ENCODE results near the gene GDNF.
"Not testable (repeated sequence)": the region's sequence is repeated elsewhere in the genome, so short reads cannot be mapped to it uniquely, and the experiment has no call there.

Gene GDNF

GRCh38 chr5:37796435-37796834 is 43.4 kb downstream of the GDNF start:
- not testable (repeated sequence) for ATAC-seq (replicated peaks); DNase-seq; H3K27ac Mint-ChIP-seq; H3K36me3 Mint-ChIP-seq; H3K4me1 Mint-ChIP-seq; H3K4me3 Mint-ChIP-seq
- Mint-ChIP-seq H3K27me3 (peaks cover 15 to 19% of the 10 kb centered on the region in 2 donors), H3K9me3 (peaks cover 23 to 32% of the 10 kb centered on the region in 2 donors)

DNA sequence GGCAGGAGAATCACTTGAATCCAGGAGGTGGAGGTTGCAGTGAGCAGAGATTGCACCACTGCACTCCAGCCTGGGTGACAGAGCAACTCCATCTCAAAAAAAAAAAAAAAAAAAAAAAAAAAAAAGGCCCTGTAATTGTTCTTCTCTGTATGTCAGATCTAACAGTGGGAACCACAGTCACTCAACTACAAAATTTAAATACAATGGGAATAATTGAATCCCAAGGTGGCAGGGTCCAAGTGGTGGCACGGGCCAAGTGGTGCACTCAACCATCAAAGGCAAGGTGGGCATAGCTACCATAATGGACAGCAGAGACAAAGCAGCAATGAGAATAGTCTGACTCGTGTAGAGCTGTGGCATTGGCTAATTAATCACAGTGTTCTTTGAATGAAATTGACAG is 44.5 kb downstream of the GDNF start:
- not testable (repeated sequence) for DNase-seq; H3K36me3 Mint-ChIP-seq; H3K4me1 Mint-ChIP-seq; H3K4me3 Mint-ChIP-seq; H3K27ac Mint-ChIP-seq; ATAC-seq (replicated peaks)
- H3K27me3 Mint-ChIP-seq = peaks cover 15 to 17% of the 10 kb centered on the region in 2 donors
- H3K9me3 Mint-ChIP-seq = peaks cover 23 to 33% of the 10 kb centered on the region in 2 donors

GRCh38 chr5:37792975-37793631 is 46.7 kb downstream of the GDNF start:
- Mint-ChIP-seq H3K4me3 (no peak overlapping the region), H3K27ac (no peak overlapping the region), H3K27me3 (peaks cover 18 to 27% of the 10 kb centered on the region in 2 donors), H3K4me1 (peaks cover 0 to 1% of the 10 kb centered on the region in 2 donors), H3K9me3 (peaks cover 23 to 33% of the 10 kb centered on the region in 2 donors), H3K36me3 (peaks cover 0 to 8% of the 10 kb centered on the region in 2 donors)
- DNase-seq = no peak
- no peak for ATAC-seq (replicated peaks)

DNA sequence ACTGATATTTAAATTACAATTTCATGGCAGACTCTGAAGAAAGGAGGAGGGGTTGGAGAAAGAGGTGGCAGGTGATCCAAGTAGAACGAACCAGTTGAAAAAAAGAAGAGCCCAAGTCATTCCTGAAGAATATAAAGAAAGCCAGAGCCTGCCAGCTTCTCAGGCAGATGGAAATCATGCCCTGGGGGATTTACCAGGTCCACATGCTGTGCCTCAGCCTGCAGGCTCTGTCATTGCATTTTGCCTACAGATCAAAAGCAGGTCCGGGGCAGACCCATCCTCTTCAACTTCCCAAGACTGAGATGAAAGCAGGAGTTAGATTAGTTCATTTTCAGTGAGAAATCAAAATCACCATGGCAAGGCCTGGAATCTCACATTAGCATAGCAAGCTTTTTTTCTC is 48.5 kb downstream of the GDNF start:
- H3K36me3 Mint-ChIP-seq = peaks cover 0 to 8% of the 10 kb centered on the region in 2 donors
- H3K4me3 Mint-ChIP-seq = no peak overlapping the region
- peaks cover 19 to 29% of the 10 kb centered on the region in 2 donors for H3K9me3 Mint-ChIP-seq
- DNase-seq (no peak), ATAC-seq (replicated peaks) (no peak)
- H3K27ac Mint-ChIP-seq = no peak overlapping the region
- peaks cover 0 to 1% of the 10 kb centered on the region in 2 donors for H3K4me1 Mint-ChIP-seq
- H3K27me3 Mint-ChIP-seq = peaks cover 18 to 27% of the 10 kb centered on the region in 2 donors

- no peak for DNase-seq
These were observed 49.9 kb downstream of the GDNF start for GRCh38 chr5:37789991-37790390.

GRCh38 chr5:37787742-37788141 is 52.1 kb downstream of the GDNF start:
- H3K27ac Mint-ChIP-seq = no peak overlapping the region
- peaks cover 14 to 15% of the 10 kb centered on the region in 2 donors for H3K9me3 Mint-ChIP-seq
- peaks cover 16 to 21% of the 10 kb centered on the region in 2 donors for H3K27me3 Mint-ChIP-seq
- H3K36me3 Mint-ChIP-seq = peaks cover 0 to 3% of the 10 kb centered on the region in 2 donors
- no peak overlapping the region for H3K4me3 Mint-ChIP-seq
- H3K4me1 Mint-ChIP-seq = no peaks in the 10 kb centered on the region
- ATAC-seq (replicated peaks) = no peak
- DNase-seq = no peak

More at GRCh38 chr5:37789991-37790390, 49.9 kb downstream of the GDNF start:
- H3K36me3 Mint-ChIP-seq = peaks cover 0 to 8% of the 10 kb centered on the region in 2 donors
- H3K9me3 Mint-ChIP-seq = peaks cover 21 to 28% of the 10 kb centered on the region in 2 donors
- H3K27ac Mint-ChIP-seq = no peak overlapping the region
- H3K4me1 Mint-ChIP-seq = peaks cover 0 to 1% of the 10 kb centered on the region in 2 donors
- ATAC-seq (replicated peaks) = no peak
- H3K27me3 Mint-ChIP-seq = peaks cover 22 to 31% of the 10 kb centered on the region in 2 donors
- H3K4me3 Mint-ChIP-seq = no peak overlapping the region

DNA sequence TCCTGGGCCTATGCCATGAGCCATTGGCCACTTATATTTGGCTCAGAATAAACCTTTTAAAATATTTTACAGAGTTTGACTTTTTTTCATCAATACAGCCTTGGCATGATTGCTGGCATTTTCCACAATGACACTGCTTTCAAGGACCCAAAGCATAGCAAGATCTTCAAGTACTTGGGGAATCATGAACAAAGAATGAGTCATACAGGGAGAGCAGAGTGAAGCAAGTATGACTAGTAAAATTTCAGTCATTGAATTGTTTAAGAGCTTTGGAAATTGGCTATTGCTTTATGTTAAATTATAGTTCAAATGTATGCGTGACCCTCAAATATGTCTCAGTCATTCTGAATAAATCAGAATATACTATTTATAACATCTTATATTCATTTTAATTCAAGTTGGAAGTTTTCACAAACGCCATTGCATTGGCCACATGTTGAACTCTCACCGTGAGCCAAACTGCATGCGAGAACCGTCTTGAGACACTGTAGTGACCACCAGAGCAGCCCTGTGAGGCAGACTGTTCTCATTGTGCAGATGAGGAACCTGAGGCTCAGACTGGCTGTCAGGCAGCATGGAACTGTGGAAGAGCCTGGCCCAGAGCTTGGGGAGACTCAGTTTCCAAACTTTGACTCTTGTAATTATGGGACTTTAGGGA is 52.9 kb downstream of the GDNF start:
- ATAC-seq (replicated peaks) = no peak
- H3K4me3 Mint-ChIP-seq = no peak overlapping the region

DNA sequence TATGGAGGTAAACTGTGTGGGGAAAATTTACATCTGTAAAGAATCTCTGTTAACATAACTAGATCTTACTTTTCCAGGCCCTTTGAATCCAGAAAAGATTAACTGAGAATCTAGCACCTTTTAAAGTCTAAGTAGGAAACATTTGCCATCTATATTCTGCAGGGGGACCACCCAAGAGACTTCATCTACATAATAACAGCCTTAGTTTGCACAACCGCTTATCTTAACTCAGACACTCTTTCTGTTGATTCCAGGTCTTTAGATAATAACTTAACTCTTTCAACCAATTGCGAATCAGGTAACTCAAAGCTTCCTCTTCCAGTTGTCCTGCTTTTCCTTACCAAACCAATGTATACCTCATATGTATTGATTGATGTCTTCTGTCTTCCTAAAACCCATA is 53.4 kb downstream of the GDNF start:
- Mint-ChIP-seq H3K9me3 (peaks cover 4 to 9% of the 10 kb centered on the region in 2 donors), H3K36me3 (no peaks in the 10 kb centered on the region), H3K27me3 (peaks cover 16 to 21% of the 10 kb centered on the region in 2 donors), H3K4me1 (no peaks in the 10 kb centered on the region), H3K27ac (no peak overlapping the region), H3K4me3 (no peak overlapping the region)
- no peak for ATAC-seq (replicated peaks)
- no peak for DNase-seq

More for the DNA sequence above, 52.9 kb downstream of the GDNF start:
- Mint-ChIP-seq H3K27ac (no peak overlapping the region), H3K27me3 (peaks cover 16 to 21% of the 10 kb centered on the region in 2 donors), H3K9me3 (peaks cover 10 to 14% of the 10 kb centered on the region in 2 donors), H3K4me1 (no peaks in the 10 kb centered on the region), H3K36me3 (peaks cover 0 to 3% of the 10 kb centered on the region in 2 donors)
- DNase-seq = no peak

GRCh38 chr5:37781409-37781808 is 58.4 kb downstream of the GDNF start:
- not testable (repeated sequence) for H3K4me1 Mint-ChIP-seq; H3K4me3 Mint-ChIP-seq; H3K36me3 Mint-ChIP-seq; H3K9me3 Mint-ChIP-seq; DNase-seq; H3K27ac Mint-ChIP-seq; ATAC-seq (replicated peaks)
- peaks cover 9 to 11% of the 10 kb centered on the region in 2 donors for H3K27me3 Mint-ChIP-seq

DNA sequence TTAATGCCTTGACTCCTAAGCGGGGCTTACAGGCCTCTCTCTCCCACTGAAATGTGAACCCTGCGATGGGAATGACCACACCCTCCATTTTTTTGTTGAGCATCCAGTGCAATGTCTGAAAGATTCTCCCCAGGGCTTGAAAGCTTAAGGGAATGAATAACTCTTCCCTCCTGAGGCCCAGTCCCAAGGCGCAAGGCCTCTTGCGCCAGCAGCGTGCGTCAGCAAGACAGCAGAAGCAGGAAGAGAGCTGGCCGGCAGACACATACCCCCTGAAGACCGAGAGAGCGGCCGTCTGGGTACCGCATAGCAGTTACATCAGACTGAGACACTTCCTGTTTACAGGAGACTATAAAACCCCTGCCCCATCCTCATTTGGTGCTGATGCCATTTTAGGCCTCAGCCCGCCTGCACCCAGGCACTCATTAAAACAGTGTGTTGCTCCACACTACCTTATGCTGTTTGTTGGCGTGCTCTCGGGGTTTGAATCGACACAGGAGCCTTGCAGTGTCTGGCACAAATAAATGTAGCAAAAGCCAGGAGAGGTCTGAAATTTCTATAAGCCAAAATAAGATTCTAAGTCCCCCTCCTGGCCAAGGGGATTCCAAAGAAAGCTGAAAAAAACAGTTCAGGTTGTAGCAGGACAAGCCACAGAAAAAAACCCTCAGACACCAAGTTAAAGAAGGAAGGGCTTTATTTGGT is 62.3 kb downstream of the GDNF start:
- no peak for ATAC-seq (replicated peaks)
- H3K36me3 Mint-ChIP-seq = peaks cover 0 to 4% of the 10 kb centered on the region in 2 donors
- no peaks in the 10 kb centered on the region for H3K27me3 Mint-ChIP-seq
- H3K27ac Mint-ChIP-seq = no peak overlapping the region
- no peak overlapping the region for H3K4me3 Mint-ChIP-seq
- H3K4me1 Mint-ChIP-seq = no peaks in the 10 kb centered on the region
- peaks cover 5 to 10% of the 10 kb centered on the region in 2 donors for H3K9me3 Mint-ChIP-seq
- no peak for DNase-seq

GRCh38 chr5:37776826-37777225 is 63.0 kb downstream of the GDNF start:
- Mint-ChIP-seq H3K27me3 (peaks cover 0 to 5% of the 10 kb centered on the region in 2 donors), H3K36me3 (peaks cover 0 to 4% of the 10 kb centered on the region in 2 donors), H3K9me3 (peaks cover 5 to 10% of the 10 kb centered on the region in 2 donors), H3K4me3 (no peak overlapping the region), H3K27ac (no peak overlapping the region), H3K4me1 (no peaks in the 10 kb centered on the region)
- DNase-seq = no peak
- ATAC-seq (replicated peaks) = no peak

- no peak overlapping the region for H3K27ac Mint-ChIP-seq
- peaks cover 5 to 10% of the 10 kb centered on the region in 2 donors for H3K9me3 Mint-ChIP-seq
- DNase-seq = no peak
- peaks cover 0 to 6% of the 10 kb centered on the region in 2 donors for H3K27me3 Mint-ChIP-seq
- H3K36me3 Mint-ChIP-seq = peaks cover 0 to 4% of the 10 kb centered on the region in 2 donors
- no peak for ATAC-seq (replicated peaks)
- no peak overlapping the region for H3K4me3 Mint-ChIP-seq
- H3K4me1 Mint-ChIP-seq = no peaks in the 10 kb centered on the region
These were observed 64.8 kb downstream of the GDNF start for GRCh38 chr5:37774912-37775483.

DNA sequence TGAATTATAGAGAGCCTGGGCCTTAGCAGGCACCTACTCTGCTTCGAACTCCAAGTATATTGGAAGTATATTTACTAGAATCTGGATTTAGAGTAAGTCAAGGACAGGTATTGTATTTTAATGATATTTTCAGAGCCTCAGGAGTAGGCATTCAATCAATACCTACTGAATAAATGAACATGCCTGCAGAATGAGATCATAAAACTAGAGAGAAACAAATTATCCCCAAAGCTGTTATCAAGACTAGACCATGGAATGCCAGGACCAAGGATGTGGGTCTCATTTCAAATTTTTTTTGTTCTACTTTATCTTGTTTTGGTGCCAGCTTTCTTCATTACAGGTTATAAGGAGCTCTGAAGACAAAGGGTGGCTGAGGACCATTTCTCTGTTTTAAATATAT is 66.0 kb downstream of the GDNF start:
- H3K27ac Mint-ChIP-seq = no peak overlapping the region
- ATAC-seq (replicated peaks) = no peak
- DNase-seq = no peak

DNA sequence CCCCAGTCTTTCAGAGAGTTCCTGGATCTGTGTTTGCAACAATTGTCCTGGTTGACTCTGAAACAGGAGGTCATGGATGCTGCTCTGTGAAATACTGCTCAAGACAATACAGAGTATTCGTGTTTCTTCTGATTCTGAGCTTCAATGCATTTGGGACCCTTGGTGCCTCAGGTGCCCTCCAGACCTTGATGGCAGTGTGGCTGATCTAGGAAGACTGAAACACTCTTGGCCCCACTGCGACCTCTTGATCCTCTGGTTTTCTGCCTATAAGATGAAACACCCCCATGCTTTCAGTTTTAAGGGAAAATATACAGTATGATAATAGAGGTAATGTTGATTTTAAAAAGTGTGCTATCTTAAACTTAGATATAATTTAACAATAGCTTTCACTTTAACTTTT is 67.6 kb downstream of the GDNF start:
- peaks cover 5 to 9% of the 10 kb centered on the region in 2 donors for H3K9me3 Mint-ChIP-seq
- no peak for DNase-seq
- no peak overlapping the region for H3K4me3 Mint-ChIP-seq
- no peaks in the 10 kb centered on the region for H3K4me1 Mint-ChIP-seq
- no peak overlapping the region for H3K27ac Mint-ChIP-seq
- H3K36me3 Mint-ChIP-seq = peaks cover 0 to 4% of the 10 kb centered on the region in 2 donors
- H3K27me3 Mint-ChIP-seq = peaks cover 0 to 6% of the 10 kb centered on the region in 2 donors
- no peak for ATAC-seq (replicated peaks)

More for the DNA sequence above, 66.0 kb downstream of the GDNF start:
- no peaks in the 10 kb centered on the region for H3K4me1 Mint-ChIP-seq
- peaks cover 0 to 4% of the 10 kb centered on the region in 2 donors for H3K36me3 Mint-ChIP-seq
- no peak overlapping the region for H3K4me3 Mint-ChIP-seq
- peaks cover 0 to 6% of the 10 kb centered on the region in 2 donors for H3K27me3 Mint-ChIP-seq
- peaks cover 5 to 10% of the 10 kb centered on the region in 2 donors for H3K9me3 Mint-ChIP-seq
